Prostate gland (tissue), 2 donors: ENCODE results near the gene SCN1B.

Source experiments
- POLR2AphosphoS5 ChIP-seq: sonication (generic); formaldehyde crosslinking; IDR thresholded peaks from one replicate; pipeline ENCODE4 v1.6.1; 2017; ENCODE audit warnings: antibody characterized with exemption
- TF ChIP-seq, protein P1 (sequence below), 4 experiments: fragments of 200-600 bp in 2 of 4; fragments of 450-650 bp in 2 of 4; sonication (generic) in 2 of 4; IDR thresholded peaks; 1 replicate in 3 of 4; 2 replicates in 1 of 4; pipeline ENCODE4 v1.5.1; 2016 to 2019; ENCODE audit warnings: antibody characterized with exemption in 4 of 4, mild to moderate bottlenecking in 2 of 4, moderate library complexity in 2 of 4

DNA sequence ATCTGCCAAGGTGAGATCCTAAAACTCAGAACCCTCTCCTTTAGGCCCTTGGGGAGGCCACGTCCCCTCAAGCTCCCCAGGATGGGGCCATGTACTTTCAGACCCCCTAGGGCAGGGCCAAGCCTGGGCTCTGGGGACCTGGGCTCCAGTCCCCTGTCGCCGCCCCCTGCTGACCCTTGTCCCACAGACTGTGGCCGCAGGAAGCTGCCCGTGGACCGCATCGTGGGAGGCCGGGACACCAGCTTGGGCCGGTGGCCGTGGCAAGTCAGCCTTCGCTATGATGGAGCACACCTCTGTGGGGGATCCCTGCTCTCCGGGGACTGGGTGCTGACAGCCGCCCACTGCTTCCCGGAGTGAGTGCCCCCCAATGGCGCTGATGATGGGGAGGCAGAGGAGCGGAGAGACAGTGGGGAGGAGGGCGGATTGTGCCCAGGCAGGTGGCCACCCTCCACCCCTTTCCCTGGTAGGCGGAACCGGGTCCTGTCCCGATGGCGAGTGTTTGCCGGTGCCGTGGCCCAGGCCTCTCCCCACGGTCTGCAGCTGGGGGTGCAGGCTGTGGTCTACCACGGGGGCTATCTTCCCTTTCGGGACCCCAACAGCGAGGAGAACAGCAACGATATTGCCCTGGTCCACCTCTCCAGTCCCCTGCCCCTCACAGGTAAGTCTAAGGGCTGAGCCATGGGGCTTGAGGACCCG lies 30.0 kb downstream of the SCN1B start:
- TF ChIP-seq, protein P1, sequence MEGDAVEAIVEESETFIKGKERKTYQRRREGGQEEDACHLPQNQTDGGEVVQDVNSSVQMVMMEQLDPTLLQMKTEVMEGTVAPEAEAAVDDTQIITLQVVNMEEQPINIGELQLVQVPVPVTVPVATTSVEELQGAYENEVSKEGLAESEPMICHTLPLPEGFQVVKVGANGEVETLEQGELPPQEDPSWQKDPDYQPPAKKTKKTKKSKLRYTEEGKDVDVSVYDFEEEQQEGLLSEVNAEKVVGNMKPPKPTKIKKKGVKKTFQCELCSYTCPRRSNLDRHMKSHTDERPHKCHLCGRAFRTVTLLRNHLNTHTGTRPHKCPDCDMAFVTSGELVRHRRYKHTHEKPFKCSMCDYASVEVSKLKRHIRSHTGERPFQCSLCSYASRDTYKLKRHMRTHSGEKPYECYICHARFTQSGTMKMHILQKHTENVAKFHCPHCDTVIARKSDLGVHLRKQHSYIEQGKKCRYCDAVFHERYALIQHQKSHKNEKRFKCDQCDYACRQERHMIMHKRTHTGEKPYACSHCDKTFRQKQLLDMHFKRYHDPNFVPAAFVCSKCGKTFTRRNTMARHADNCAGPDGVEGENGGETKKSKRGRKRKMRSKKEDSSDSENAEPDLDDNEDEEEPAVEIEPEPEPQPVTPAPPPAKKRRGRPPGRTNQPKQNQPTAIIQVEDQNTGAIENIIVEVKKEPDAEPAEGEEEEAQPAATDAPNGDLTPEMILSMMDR (IDR thresholded peaks at IDR 0.05) = no peak
- no peak for TF ChIP-seq POLR2AphosphoS5
